ENCODE results near the gene TMSB10. TPM values are rescaled to one million over a fixed set of nuclear protein-coding genes. Genes with fewer than 3 reads are reported as not detected.
"Not testable (repeated sequence)": the region's sequence is repeated elsewhere in the genome, so short reads cannot be mapped to it uniquely, and the experiment has no call there.

The TMSB10 gene
- polyA plus RNA-seq, 1 donor, result 1,153 TPM

- no peak for DNase-seq
Measured at GRCh38 chr2:84940088-84940470, 34.6 kb downstream of the TMSB10 start.

DNA sequence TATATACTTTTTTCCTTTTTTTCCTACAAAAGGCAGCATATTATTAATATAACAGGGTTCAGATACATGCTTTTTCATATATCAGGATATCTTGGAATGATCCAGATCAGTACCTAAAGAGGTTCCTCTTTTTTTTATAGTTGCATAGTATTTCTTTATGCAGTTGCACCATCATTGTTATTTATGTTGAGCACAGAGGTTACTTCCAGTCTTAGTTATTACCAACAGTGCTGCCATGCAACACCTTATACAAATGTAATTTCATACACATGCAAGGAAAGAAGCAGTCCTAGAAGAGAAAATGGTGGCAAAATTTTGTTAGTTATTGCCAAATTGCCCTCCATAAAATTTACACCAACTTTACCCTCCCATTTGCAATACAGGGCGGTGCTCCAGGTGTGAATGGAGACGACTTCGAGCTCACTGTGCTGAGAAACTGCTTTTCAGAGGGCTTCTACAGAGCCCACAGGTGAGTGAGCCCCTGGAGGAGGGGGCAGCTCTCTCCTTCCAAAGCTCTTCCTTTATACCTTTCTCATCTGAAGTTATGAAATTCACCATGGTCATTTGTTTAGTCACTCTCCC lies 35.5 kb downstream of the TMSB10 start:
- no peak for DNase-seq

DNA sequence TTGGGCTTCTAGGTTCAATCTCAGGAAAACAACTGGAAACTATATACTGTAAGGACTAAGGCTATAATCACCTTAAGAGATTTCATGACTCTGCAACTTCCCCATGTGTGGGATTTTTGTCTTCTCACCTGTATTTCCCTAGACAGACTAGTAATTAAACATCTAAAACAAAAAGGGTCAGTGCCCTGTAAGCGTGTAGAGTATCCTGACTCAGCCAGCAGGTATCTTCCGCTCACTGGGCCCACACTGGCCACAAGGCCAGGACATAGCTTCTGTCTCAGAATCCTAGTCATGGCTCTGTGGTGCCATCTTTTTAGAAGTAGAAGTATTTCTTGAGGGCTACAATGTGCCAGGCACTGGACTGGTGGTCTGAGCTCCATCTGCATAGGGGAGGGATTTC lies 36.7 kb downstream of the TMSB10 start:
- no peak for DNase-seq

DNA sequence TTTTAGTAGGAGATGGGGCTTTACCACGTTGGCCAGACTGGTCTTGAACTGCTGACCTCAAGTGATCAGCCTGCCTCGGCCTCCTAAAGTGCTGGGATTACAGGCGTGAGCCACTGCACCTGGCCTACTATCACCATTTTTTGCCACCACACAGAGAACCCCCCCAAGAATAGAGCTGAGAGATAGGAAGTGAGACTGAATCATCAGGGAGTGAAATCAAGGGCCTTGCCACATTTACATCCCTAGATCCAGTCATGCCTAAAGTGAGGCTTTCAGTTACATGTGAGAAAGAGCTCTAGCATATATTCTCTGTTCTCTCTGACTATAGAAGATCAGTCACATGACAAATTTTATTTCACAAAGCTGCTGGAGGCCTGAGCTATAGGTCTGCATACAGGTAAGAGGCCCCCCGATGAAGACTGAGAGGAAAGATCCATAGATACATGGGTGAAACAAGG lies 37.5 kb downstream of the TMSB10 start:
- DNase-seq, result no peak

DNA sequence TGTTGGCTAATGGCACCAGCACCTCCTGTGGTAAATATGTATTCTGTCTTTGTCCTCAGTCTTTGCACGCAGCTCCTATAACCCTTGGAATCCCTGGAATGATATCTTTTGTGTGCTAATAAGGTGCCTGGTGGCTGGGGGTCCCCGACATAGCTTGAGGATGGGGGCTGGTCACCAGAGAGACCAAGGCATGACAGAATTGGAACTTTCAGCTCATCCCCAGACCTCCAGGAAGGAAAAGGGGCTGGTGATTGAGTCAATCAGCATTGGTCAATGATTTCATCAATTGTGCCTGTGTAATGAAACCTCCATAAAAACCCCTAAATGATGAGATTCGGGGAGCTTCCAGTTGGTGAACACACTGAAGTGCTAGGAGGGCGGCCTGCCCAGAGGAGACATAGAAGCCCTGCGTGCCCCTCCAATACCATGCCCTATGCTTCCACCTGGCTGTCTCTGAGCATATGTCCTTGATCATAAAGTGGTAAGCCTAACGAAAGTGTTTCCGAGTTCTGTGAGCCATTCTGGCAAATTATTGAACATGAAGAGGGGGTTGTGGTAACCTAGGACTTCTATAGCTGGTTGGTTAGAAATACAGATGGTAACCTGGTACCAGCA lies 38.9 kb downstream of the TMSB10 start:
- no peak for DNase-seq

DNA sequence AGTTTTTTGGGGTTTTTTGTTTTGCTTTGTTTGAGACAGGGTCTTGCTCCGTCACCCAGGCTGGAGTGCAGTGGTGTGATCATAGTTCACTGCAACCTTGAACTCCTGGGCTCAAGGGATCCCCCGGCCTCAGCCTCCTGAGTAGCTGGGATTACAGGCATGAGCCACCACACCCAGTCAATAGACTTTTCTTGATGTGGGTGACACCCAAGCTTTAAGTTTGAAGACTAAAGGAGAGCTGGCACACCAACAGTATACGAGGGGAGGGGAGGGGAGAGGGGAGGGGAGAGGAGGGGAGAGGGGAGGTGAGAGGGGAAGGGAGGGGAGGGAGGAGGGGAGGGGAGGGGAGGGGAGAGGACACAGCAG lies 40.4 kb downstream of the TMSB10 start:
- DNase-seq, result not testable (repeated sequence)

DNA sequence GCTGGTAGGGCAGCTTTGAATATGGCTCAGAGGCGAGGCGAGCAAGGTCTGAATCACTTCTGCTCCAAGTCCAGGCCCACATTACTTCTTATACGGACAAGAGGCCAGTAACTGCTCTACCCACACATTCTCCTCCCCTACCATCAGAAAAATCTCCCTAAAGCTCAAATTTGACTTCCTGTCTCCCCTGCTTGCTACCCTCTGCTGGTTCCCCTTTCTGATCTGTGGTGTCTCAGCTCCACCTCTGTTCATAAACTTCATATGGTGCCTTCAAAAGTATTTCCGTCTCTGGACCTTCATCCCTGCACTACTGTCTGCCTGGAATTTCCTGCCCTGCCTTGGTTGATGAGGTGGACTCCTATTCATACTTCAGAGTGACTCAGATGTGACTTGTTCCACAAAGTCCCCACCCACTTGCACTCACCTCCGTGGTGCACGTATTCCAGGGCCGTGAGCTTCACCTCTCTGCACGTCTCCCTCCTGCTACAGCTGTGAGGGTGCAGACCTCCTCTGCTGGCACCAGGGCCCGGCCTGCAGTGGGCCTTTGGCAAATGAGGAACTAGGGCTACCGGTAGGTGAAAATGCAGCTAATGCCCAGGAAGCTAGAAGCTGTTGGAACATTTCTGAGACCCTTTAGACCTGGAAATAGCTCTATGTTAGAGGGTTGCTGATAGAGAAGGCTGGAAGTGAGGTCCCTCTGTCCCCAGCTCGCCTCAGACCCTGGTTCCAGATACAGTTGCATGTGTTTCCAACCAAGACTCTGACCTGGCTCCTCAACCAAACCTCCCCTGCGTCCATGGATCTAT lies 41.0 kb downstream of the TMSB10 start:
- DNase-seq, result no peak

- DNase-seq, result no peak
Measured at GRCh38 chr2:84947010-84947593, 41.6 kb downstream of the TMSB10 start.

GRCh38 chr2:84953535-84953934 lies 48.1 kb downstream of the TMSB10 start:
- DNase-seq, result no peak

- DNase-seq, result no peak
Measured at GRCh38 chr2:84954329-84954728, 48.9 kb downstream of the TMSB10 start.

Other genes starting within 250 kb of the TMSB10 start
- 0.52 TPM for gene TRABD2A, start 24.6 kb upstream of the TMSB10 start, polyA plus RNA-seq (ENCODE audit: insufficient read length)
- 39.6 TPM for gene KCMF1, start 65.5 kb downstream of the TMSB10 start, polyA plus RNA-seq (ENCODE audit: insufficient read length)
- gene TCF7L1, start 227.7 kb downstream of the TMSB10 start, polyA plus RNA-seq (ENCODE audit: insufficient read length), result 36.3 TPM

Measured in hindlimb muscle (tissue), 1 donor.